ENCODE data around the gene IRGQ.

The IRGQ gene

DNA sequence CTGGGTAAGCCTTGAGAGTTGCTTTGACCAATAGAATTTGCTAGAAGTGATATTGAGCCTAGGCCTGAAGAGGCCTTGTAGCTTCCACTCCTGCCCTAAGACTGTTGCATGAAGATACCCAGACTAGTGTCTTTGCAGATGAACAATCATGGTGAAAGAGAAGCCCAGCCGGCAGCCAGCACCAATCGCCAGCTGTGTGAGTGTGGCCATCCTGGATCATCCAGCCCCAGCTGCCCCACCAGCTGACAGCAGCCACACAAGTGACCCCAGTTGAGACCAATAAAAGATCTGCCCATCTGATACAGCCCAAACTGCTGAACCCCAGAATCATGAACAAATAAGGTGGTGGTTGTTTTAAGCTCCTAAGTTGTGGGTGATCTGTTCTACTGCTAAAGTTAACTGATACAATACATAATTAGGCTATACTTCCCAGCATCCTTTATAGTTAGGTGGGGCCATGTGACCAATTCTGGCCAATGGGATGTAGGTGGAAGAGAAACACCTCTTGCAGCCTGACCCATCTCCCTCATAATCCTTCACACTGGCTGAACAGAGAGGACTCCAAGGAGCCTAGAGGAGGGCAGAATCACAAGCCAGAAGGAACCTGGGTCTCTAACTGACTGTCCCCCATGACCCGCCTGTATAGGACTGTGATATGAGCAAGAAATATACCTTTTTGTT lies 32.9 kb upstream of the IRGQ start:
- Histone ChIP-seq H3K18ac (ENCODE audit: low read depth in 1 of 2, low read length in 2 of 2) (no peak overlapping the region), H2BK5ac (ENCODE audit: low read depth, low read length, poor library complexity, severe bottlenecking) (no peak overlapping the region), H3K4me3 (ENCODE audit: insufficient read depth in 1 of 2, low read depth in 1 of 2, low read length in 2 of 2) (no peak overlapping the region), H2AFZ (ENCODE audit: low read depth, low read length) (no peak overlapping the region), H4K8ac (ENCODE audit: low read length) (no peak overlapping the region), H2BK120ac (ENCODE audit: low read depth, low read length) (no peak overlapping the region), H3K14ac (ENCODE audit: low read length in 2 of 2) (no peak overlapping the region), H3K9ac (ENCODE audit: low read length) (no peak overlapping the region), H3K23ac (ENCODE audit: low read length in 2 of 2) (no peak overlapping the region), H3K4ac (ENCODE audit: low read depth in 1 of 2, low read length in 2 of 2) (no peak overlapping the region), H3K27ac (ENCODE audit: low read length, poor library complexity, severe bottlenecking) (no peak overlapping the region), H2BK12ac (ENCODE audit: low read length in 2 of 2) (no peak overlapping the region), H4K91ac (ENCODE audit: low read length) (no peak overlapping the region), H3K4me2 (ENCODE audit: low read length, poor library complexity, severe bottlenecking) (no peak overlapping the region), H3K36me3 (ENCODE audit: control insufficient read depth in 1 of 2, insufficient read depth in 2 of 2, low read depth in 1 of 2, low read length in 2 of 2) (peaks cover 0 to 34% of the 10 kb centered on the region in 2 experiments), H2BK15ac (ENCODE audit: low read depth, poor library complexity, severe bottlenecking) (no peak overlapping the region), H2AK5ac (ENCODE audit: low read length, severe bottlenecking) (no peak overlapping the region), H3K79me1 (replicated peaks; ENCODE audit: low read length, poor library complexity, severe bottlenecking) (peaks cover 24% of the 10 kb centered on the region), H3K27me3 (ENCODE audit: control insufficient read depth in 1 of 2, insufficient read depth in 1 of 2, low read length in 2 of 2) (peaks cover 0 to 14% of the 10 kb centered on the region in 2 experiments), H3K9me3 (ENCODE audit: control insufficient read depth, low read length) (no peaks in the 10 kb centered on the region), H3K4me1 (ENCODE audit: control insufficient read depth, insufficient read depth, low read depth, low read length) (peaks cover 2% of the 10 kb centered on the region)
- no peak for DNase-seq
- WGBS: 100% methylated on average over 2 of the region's 3 CpGs

DNA sequence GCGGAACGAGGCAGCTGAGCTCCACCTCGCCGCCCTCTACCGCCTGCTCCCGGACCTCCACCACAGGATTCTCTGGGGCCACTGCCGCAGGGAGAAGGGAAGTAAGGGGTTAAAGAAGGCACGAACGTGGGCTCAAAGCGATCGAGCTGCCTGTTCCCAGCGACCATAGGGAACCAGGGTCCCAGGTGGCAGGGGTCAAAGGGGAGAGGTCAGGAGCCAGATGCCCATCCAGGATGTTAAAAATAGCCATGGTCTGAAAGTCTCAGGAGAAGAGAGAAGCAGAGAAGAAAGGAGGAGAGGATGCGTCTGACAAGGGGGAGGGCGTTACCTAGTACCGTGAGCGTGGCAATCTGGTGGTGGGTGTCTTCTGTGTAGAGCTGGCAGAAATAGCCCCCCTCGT lies 30.9 kb upstream of the IRGQ start:
- no peak overlapping the region for H2BK120ac ChIP-seq (ENCODE audit: low read depth, low read length)
- no peaks in the 10 kb centered on the region for H3K9me3 ChIP-seq (ENCODE audit: control insufficient read depth, low read length)
- no peak overlapping the region for H3K18ac ChIP-seq (ENCODE audit: low read depth in 1 of 2, low read length in 2 of 2)
- peaks cover 27% of the 10 kb centered on the region for H3K79me1 ChIP-seq (replicated peaks; ENCODE audit: low read length, poor library complexity, severe bottlenecking)
- H4K91ac ChIP-seq (ENCODE audit: low read length): no peak overlapping the region
- H2AK5ac ChIP-seq (ENCODE audit: low read length, severe bottlenecking): no peak overlapping the region
- no peak overlapping the region for H3K14ac ChIP-seq (ENCODE audit: low read length in 2 of 2)
- H2BK5ac ChIP-seq (ENCODE audit: low read depth, low read length, poor library complexity, severe bottlenecking): no peak overlapping the region
- H3K23ac ChIP-seq (ENCODE audit: low read length in 2 of 2): no peak overlapping the region
- H2BK15ac ChIP-seq (ENCODE audit: low read depth, poor library complexity, severe bottlenecking): no peak overlapping the region
- no peak overlapping the region for H2AFZ ChIP-seq (ENCODE audit: low read depth, low read length)
- no peak overlapping the region for H3K4ac ChIP-seq (ENCODE audit: low read depth in 1 of 2, low read length in 2 of 2)
- H3K27ac ChIP-seq (ENCODE audit: low read length, poor library complexity, severe bottlenecking): no peak overlapping the region
- H3K9ac ChIP-seq (ENCODE audit: low read length): no peak overlapping the region
- H3K4me2 ChIP-seq (ENCODE audit: low read length, poor library complexity, severe bottlenecking): no peak overlapping the region
- no peak overlapping the region for H3K4me3 ChIP-seq (ENCODE audit: insufficient read depth in 1 of 2, low read depth in 1 of 2, low read length in 2 of 2)
- peaks cover 2% of the 10 kb centered on the region for H3K4me1 ChIP-seq (ENCODE audit: control insufficient read depth, insufficient read depth, low read depth, low read length)
- H4K8ac ChIP-seq (ENCODE audit: low read length): peak overlapping the region; percentile 50
- WGBS: 61% methylated on average over 17 of the region's 17 CpGs
- DNase-seq: no peak
- peaks cover 0 to 45% of the 10 kb centered on the region in 2 experiments for H3K36me3 ChIP-seq (ENCODE audit: control insufficient read depth in 1 of 2, insufficient read depth in 2 of 2, low read depth in 1 of 2, low read length in 2 of 2)
- no peak overlapping the region for H2BK12ac ChIP-seq (ENCODE audit: low read length in 2 of 2)
- H3K27me3 ChIP-seq (ENCODE audit: control insufficient read depth in 1 of 2, insufficient read depth in 1 of 2, low read length in 2 of 2): peaks cover 0 to 14% of the 10 kb centered on the region in 2 experiments

DNA sequence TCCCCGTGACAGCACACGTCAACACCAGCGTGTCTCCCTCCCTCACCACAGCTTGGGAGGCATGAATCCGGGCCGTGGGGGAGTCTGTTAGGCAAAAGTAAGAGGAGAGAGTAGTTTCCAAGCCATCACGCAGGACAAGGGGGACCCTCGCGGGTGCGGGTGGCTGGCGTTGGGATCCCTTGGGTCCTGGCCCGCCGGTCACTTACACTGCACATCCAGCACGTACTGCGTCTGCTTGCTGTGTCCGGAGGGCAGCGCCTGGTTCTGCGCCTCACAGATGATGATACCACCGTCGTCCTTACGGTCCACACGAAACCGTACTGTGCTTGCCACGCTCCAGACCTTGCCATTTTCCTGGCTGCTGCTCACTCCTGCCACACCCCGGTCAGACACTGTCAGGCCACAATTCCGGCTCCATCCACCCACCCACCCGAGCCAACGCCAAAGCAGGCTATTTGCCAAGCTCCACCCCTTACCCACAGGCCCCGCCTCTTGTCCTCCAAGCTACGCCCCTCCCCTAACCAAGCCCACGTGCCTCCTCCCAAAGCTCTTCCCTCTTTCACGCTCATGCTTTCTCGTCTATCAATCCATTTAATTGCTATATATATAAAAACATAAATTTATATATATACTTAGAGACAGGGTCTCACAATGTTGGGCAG lies 30.1 kb upstream of the IRGQ start:
- H3K23ac ChIP-seq (ENCODE audit: low read length in 2 of 2): no peak overlapping the region
- no peak overlapping the region for H2BK120ac ChIP-seq (ENCODE audit: low read depth, low read length)
- no peaks in the 10 kb centered on the region for H3K9me3 ChIP-seq (ENCODE audit: control insufficient read depth, low read length)
- no peak overlapping the region for H3K27ac ChIP-seq (ENCODE audit: low read length, poor library complexity, severe bottlenecking)
- H3K79me1 ChIP-seq (replicated peaks; ENCODE audit: low read length, poor library complexity, severe bottlenecking): peaks cover 25% of the 10 kb centered on the region
- no peak overlapping the region for H2AK5ac ChIP-seq (ENCODE audit: low read length, severe bottlenecking)
- H2AFZ ChIP-seq (ENCODE audit: low read depth, low read length): no peak overlapping the region
- WGBS: 94% methylated on average over 29 of the region's 32 CpGs
- H3K9ac ChIP-seq (ENCODE audit: low read length): no peak overlapping the region
- H2BK12ac ChIP-seq (ENCODE audit: low read length in 2 of 2): no peak overlapping the region
- no peak overlapping the region for H3K4ac ChIP-seq (ENCODE audit: low read depth in 1 of 2, low read length in 2 of 2)
- peaks cover 2% of the 10 kb centered on the region for H3K4me1 ChIP-seq (ENCODE audit: control insufficient read depth, insufficient read depth, low read depth, low read length)
- no peak for DNase-seq
- no peak overlapping the region for H2BK15ac ChIP-seq (ENCODE audit: low read depth, poor library complexity, severe bottlenecking)
- no peak overlapping the region for H3K4me2 ChIP-seq (ENCODE audit: low read length, poor library complexity, severe bottlenecking)
- H2BK5ac ChIP-seq (ENCODE audit: low read depth, low read length, poor library complexity, severe bottlenecking): no peak overlapping the region
- no peak overlapping the region for H3K18ac ChIP-seq (ENCODE audit: low read depth in 1 of 2, low read length in 2 of 2)
- H3K27me3 ChIP-seq (ENCODE audit: control insufficient read depth in 1 of 2, insufficient read depth in 1 of 2, low read length in 2 of 2): peaks cover 0 to 14% of the 10 kb centered on the region in 2 experiments
- no peak overlapping the region for H3K14ac ChIP-seq (ENCODE audit: low read length in 2 of 2)
- no peak overlapping the region for H4K8ac ChIP-seq (ENCODE audit: low read length)
- no peak overlapping the region for H4K91ac ChIP-seq (ENCODE audit: low read length)
- H3K4me3 ChIP-seq (ENCODE audit: insufficient read depth in 1 of 2, low read depth in 1 of 2, low read length in 2 of 2): no peak overlapping the region
- peaks cover 0 to 45% of the 10 kb centered on the region in 2 experiments for H3K36me3 ChIP-seq (ENCODE audit: control insufficient read depth in 1 of 2, insufficient read depth in 2 of 2, low read depth in 1 of 2, low read length in 2 of 2)

DNA sequence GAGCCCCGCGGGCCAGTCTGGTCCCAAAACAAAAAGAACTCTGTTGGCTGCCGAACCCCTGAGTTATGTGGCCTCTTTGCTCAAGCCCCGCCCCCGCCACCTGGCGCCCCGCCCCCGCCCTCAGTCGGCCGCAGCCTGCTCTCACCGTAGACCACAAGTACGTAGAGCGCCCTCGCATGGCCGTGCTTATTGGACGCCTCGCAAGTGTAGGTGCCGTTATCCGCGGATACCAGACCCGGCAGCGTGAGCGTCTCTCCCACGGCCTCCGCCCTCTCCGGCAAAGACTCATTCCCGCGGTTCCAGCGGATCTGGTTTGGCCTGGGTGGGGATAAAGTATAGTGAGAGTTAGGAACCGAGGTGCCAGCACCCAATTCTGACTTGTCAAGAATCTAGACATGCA lies 29.0 kb upstream of the IRGQ start:
- H3K4me2 ChIP-seq (ENCODE audit: low read length, poor library complexity, severe bottlenecking): no peak overlapping the region
- H2AK5ac ChIP-seq (ENCODE audit: low read length, severe bottlenecking): no peak overlapping the region
- H2BK12ac ChIP-seq (ENCODE audit: low read length in 2 of 2): no peak overlapping the region
- no peak overlapping the region for H2BK15ac ChIP-seq (ENCODE audit: low read depth, poor library complexity, severe bottlenecking)
- H3K4me3 ChIP-seq (ENCODE audit: insufficient read depth in 1 of 2, low read depth in 1 of 2, low read length in 2 of 2): no peak overlapping the region
- 20% methylated on average over 30 of the region's 30 CpGs for WGBS
- H2BK120ac ChIP-seq (ENCODE audit: low read depth, low read length): no peak overlapping the region
- H3K4me1 ChIP-seq (ENCODE audit: control insufficient read depth, insufficient read depth, low read depth, low read length): peaks cover 6% of the 10 kb centered on the region
- H3K23ac ChIP-seq (ENCODE audit: low read length in 2 of 2): no peak overlapping the region
- DNase-seq: peak; percentile 37
- H3K36me3 ChIP-seq (ENCODE audit: control insufficient read depth in 1 of 2, insufficient read depth in 2 of 2, low read depth in 1 of 2, low read length in 2 of 2): peaks cover 0 to 45% of the 10 kb centered on the region in 2 experiments
- H4K8ac ChIP-seq (ENCODE audit: low read length): peak overlapping the region; percentile 39
- no peak overlapping the region for H4K91ac ChIP-seq (ENCODE audit: low read length)
- H3K27ac ChIP-seq (ENCODE audit: low read length, poor library complexity, severe bottlenecking): no peak overlapping the region
- H3K4ac ChIP-seq (ENCODE audit: low read depth in 1 of 2, low read length in 2 of 2): no peak overlapping the region
- H3K9me3 ChIP-seq (ENCODE audit: control insufficient read depth, low read length): no peaks in the 10 kb centered on the region
- H3K14ac ChIP-seq (ENCODE audit: low read length in 2 of 2): no peak overlapping the region
- peaks cover 0 to 14% of the 10 kb centered on the region in 2 experiments for H3K27me3 ChIP-seq (ENCODE audit: control insufficient read depth in 1 of 2, insufficient read depth in 1 of 2, low read length in 2 of 2)
- H2BK5ac ChIP-seq (ENCODE audit: low read depth, low read length, poor library complexity, severe bottlenecking): no peak overlapping the region
- H3K79me1 ChIP-seq (replicated peaks; ENCODE audit: low read length, poor library complexity, severe bottlenecking): peaks cover 25% of the 10 kb centered on the region
- H2AFZ ChIP-seq (ENCODE audit: low read depth, low read length): no peak overlapping the region
- H3K9ac ChIP-seq (ENCODE audit: low read length): no peak overlapping the region
- no peak overlapping the region for H3K18ac ChIP-seq (ENCODE audit: low read depth in 1 of 2, low read length in 2 of 2)

Measured in mesenchymal stem cell (in vitro differentiated cells and primary cell).